Dedifferentiated amniotic fluid mesenchymal stem cell (primary cell): Measurements from ENCODE around the gene TGM5.
"Not testable (repeated sequence)": the region's sequence is repeated elsewhere in the genome, so short reads cannot be mapped to it uniquely, and the experiment has no call there.

Experiments used
- DNase-seq: peaks from one replicate; pipeline ENCODE4 v3.0.0-alpha.2; 2016; ENCODE audit errors: extremely low spot score

Gene TGM5

DNA sequence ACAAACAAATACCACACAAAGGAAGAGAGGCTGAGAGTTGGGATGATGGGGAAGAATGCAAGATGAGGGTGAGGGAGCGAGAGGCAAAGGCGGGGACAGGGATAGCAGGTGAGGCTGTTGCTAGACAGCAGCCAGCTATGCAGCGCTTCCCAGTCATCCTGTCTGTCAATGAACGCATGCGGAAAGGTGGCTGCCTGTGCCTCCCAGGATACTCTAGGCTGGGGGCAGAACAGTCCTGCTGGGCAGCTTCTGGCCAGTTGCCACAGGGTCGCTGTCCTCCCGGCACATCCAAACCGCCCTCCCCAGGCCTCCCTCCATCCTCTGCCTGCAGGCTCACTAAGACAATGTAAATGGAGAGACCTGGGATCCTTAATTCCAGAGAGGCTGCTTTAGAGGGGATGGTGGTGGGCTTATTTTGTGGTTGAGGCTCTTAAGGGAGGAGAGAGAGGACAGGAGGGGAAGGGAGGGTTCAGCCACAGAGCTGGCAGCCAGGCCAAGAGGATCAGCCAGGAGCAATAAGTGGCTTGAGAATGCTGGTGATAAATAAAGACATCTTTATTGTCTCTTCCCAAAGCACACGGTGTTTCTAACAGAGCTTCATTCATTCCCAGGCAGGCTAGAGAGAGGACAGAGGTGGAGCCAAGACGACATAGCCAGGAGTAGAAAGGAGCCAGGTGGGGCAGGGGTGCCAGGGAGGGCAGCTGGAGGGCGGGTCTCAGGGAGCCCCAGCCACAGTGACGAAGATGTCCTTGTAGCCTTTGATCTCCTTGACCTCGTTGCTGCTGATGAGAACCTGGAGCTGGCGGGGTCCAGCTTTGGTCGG lies 9.2 kb upstream of the TGM5 start:
- no peak for DNase-seq

DNA sequence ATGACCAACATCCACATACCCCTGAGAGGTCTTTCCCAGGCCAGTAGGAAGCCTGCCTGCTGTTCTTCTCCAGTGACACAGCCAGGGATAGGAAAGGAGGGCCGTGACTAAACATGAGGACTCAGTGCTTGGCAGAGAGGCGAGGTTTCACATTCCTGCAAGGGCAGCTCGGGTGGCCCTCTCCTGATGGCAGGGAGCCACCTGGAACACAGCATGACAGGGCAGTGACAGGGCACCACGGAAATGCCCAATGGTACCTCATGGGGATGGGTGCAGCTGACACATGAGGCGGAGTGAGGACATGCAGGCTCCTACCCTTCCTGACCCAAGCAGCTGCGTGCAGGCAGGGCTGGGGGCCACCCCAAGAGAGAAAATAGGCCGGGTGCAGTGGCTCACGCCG lies 7.4 kb upstream of the TGM5 start:
- DNase-seq: no peak

- no peak for DNase-seq
Measured at GRCh38 chr15:43273243-43273642, 6.5 kb upstream of the TGM5 start.

- not testable (repeated sequence) for DNase-seq
Measured at GRCh38 chr15:43271908-43272307, 5.2 kb upstream of the TGM5 start.

DNA sequence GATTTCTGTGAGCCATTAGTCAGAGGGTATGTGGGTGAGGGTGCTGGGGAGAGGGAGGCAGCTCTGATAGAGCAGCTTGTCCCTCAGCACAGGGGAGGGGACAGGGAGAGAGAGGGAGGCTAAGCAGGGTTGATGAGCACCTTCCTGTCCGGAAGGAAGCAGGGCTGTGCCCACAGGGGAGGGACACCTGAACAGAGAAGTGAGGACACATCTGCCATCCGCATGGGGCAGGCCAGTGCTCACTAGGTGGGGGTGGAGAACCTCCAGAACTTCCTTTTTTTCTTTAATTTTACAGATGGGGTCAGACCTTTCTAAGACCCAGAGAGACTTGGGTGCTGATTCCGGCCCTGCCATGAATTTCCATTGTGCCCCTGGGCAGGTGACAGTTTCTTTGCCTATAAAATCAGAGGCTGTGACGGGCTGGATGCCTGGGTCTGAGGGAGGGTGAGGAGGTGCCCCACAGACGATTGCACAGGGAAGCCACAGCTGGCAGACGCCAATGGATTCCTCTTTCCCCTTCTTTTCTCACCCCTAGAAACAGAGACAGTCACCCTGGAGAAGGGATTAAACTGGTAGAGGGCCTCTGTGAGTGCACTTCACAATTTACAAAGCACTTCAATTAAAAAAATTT lies 4.1 kb upstream of the TGM5 start:
- DNase-seq: no peak

GRCh38 chr15:43270113-43270665 lies 3.5 kb upstream of the TGM5 start:
- DNase-seq: no peak

- DNase-seq: no peak
Measured at GRCh38 chr15:43268111-43269105, 1.7 kb upstream of the TGM5 start.

DNA sequence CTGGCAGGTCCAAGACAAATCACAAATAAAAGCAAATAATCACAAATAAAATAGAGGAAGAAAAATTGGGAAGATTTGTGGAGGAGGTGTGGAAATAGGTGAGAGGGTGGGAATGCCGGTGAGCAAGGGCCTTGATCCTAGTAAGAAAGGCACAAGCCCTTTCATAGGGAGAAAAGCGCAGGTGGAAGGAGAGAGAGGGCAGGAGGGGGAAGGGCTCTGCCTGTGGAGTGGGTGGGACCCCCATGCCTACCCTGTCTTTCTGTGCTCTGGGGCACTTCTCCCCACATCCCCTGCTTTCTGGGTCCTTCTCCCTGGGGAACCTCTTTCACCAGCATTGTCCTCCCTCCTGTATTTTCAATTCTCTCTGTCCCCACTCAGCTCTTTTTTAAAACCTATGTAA lies 711 bp upstream of the TGM5 start:
- DNase-seq: no peak

DNA sequence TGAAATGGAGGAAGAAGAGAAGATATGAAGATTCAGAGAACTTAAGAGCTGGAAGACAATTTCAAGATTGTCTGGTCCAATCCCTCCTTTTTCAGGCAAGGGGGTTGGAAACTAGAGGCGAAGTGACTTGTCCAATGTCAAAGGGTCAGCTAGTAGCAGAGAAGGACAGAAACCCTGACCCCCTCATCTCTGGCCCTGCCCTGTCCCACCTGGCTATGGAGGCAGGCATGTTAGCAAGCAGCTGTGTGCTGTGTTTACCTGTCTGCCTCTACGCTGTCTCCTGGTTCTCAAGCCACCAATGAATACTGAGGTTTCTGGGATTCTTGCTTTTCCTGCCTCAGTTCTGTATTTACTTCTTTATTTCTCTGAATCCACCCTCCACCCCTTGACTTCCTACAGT lies 342 bp downstream of the TGM5 start:
- no peak for DNase-seq

DNA sequence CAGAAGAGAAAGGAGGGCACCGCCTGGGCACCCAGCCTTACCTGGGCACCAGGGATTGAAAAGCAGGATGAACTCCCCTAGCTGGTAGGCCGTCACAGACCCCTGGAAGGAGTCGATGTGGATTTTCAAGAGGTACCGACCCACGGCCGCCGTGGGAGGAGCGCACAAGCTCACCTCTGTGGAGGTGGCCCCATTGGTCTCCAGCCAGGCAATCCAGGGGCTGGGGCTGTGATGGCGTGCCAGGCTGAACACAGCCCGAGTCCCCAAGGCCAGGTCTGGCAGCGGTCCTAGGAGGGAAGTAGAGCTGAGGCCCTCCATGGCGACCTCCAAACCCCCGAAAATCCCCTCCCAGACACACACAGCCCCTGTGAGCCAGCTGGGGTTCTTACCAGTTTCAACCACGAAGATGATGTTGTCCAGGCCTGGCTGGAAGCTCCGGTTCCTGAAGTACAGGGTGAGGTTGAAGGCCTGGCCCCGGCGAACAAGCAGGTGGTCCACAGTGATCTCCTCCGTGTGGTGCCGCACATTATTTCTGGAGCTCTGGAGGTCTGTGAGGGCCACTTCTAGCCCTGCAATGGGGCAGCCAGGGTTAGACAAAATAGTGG lies 6.6 kb downstream of the TGM5 start:
- no peak for DNase-seq

DNA sequence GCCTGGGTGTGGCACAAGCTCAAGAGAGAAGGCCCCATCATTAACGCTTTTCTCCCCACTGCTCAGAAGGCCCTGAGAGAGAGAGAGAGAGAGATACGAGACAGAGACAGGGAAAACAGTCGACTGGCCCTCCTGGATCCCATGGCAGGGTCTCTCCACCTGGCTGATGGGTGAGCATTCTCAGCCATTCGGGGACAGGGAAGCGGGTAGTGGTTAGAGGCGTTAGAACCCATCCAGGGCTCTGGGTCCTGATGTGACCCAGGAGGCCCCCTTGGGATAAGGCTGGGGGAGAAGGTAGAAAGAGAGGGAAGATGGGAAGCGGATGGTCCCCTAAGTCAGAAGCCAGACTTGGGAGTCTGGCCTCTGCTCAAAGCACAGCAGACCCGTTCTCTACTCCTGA lies 7.9 kb downstream of the TGM5 start:
- no peak for DNase-seq

GRCh38 chr15:43256341-43256740 lies 10.4 kb downstream of the TGM5 start:
- no peak for DNase-seq

DNA sequence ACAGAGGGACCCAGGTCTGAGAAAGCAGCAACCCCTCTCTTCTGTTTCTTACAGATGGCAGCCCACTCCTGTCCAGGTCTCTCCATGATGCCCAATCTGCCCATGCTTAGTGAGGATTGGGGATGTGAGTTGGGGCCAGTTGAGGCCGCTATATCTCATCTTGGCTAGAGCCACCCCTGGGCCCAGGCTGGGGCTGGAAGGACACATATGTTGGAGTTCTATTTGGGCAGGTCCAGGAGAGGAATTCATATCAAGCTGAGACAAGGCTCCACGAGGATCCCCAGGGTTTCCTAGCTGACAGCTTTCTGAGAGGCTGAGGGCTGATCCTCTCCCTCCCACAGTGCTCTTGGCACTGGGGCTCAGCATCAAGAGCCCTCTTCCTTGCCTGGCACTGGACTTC lies 11.4 kb downstream of the TGM5 start:
- no peak for DNase-seq

DNA sequence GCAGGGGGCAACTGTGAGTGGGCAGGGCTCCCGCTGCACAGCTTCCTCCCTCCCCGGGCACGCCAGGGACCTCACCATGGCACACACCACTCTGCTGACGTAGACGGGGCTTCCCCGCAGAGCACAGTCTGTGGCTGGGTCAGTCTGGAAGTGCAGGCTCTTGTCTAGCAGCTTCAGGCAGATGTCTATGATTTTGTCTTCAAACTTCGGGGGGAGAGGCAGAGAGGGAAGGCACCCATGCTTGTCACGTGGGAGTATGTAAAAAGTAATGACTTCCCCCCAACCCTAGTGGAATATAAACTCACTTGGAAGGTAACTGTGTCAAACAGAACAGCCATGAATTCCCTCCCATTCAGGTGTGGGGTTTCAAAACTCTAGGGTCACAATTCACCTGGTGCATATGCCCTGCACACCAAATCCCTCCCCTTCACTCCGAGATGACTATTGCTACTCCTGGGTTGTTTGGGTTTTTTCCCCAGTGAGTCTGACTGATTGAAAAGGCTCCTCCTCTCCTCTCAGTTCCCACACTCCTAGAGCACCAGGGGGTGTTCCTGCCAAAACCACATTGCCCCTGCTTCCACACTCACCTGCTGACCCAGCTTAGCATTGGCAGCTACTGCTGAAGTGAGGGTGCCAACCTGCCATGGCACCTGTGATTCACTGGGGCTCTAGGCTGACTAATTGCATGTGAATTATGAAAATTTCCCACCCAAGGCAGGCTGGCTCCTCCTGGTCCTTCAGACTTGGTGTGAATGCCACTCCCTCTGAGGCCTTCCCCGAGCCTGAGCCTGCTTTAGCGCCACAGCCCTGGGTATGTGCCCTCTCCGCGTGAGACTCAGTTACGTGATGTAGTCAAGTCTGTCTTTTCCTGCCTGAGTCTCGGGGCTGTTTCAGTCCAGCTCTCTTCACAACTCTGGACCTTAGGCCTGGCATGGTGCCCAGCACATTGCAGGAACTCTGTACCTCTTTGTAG lies 13.0 kb downstream of the TGM5 start:
- DNase-seq: no peak

GRCh38 chr15:43251871-43252250 lies 14.9 kb downstream of the TGM5 start:
- no peak for DNase-seq

GRCh38 chr15:43251185-43251870 lies 15.4 kb downstream of the TGM5 start:
- no peak for DNase-seq

DNA sequence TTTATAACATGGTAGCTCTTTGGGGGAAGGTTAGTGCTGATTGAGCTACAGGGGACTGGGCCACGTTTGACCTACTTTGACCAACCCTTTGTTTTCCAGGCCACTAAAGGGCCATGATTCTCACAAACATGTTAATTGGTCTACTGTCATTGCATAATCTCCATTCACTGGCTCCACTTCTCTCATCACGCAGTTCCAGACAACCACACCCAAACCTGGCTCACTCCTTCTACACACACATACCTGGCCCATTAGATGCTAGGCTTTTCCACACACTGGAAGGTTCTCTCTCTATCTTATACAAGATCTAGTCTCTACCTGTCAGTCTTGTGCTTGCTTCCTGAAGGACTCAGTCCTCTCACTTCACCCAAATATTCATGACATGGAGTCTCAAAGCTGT lies 15.9 kb downstream of the TGM5 start:
- DNase-seq: no peak

GRCh38 chr15:43249699-43250203 lies 17.0 kb downstream of the TGM5 start:
- no peak for DNase-seq

DNA sequence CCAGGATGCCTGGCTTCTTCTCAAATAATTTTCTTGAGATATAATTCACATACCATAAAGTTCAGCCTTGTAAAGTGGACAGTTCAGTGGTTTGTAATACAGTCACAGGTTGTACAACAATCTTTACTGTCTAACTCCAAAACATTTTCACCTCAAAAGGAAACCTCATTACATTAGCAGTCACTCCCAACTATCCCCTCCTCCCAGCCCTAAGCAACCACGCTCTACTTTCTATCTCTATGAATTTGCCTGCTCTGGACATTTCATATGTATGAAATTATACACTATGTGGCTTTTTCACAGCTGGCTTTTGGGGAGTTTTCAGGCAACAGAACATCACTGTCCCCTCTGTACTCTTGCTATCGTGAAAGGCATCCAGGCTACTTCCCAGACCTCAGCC lies 17.5 kb downstream of the TGM5 start:
- DNase-seq: no peak
